SK-N-MC (cell line): ENCODE data around the gene FHOD3.

ENCODE experiments used
- EZH2 ChIP-seq: fragments of 200-600 bp; sonication (generic); IDR thresholded peaks from one replicate; pipeline ENCODE4 v1.6.1; 2017; ENCODE audit warnings: antibody characterized with exemption
- FOXP2 ChIP-seq: optimal IDR thresholded peaks from 2 replicates; pipeline ENCODE3; 2011; ENCODE audit warnings: mild to moderate bottlenecking, moderate library complexity; ENCODE audit not compliant: insufficient read depth; ENCODE audit errors: extremely low read length, control extremely low read depth
- POLR2AphosphoS5 ChIP-seq: IDR thresholded peaks from 2 replicates; pipeline ENCODE4 v1.6.1; 2012; ENCODE audit warnings: mild to moderate bottlenecking, low read depth, low read length, borderline replicate concordance

DNA sequence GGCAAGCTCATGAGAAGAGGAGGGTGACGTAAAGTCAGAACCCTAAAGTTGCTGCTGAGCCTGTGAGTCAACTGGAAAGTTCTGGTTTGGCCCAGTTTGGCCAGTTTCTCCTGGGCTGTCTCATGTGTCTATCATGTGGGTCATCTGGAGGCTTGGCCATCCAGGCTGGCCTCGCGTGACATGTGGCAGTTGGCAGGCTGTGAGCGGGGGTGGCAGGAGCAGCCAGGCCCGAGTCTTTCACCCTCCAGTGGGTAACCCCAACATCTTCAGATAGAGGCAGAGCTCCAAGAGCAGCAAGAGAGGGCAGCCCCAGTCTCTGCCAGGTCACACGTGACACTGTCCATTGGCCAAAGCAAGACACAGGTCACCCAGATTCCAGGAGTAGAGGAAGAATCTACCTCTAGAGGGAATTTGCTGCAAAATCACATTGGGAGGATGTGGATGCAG lies 51.5 kb downstream of the FHOD3 start:
- TF ChIP-seq POLR2AphosphoS5 (no peak), EZH2 (no peak), FOXP2 (no peak)
